Type B pancreatic cell (in vitro differentiated cells): ENCODE data around the gene RHBDL1. TPM values are rescaled to one million over a fixed set of nuclear protein-coding genes. Genes with fewer than 3 reads are reported as not detected.

Source experiments
- DNase-seq: peaks from one replicate; pipeline ENCODE4 v3.0.0; 2021; ENCODE audit warnings: mixed read lengths; ENCODE audit not compliant: unreplicated experiment; ENCODE audit errors: extremely low spot score
- H3K27ac Mint-ChIP-seq: 2 replicates; pipeline ENCODE4 v1.8.0; 2021; ENCODE audit warnings: mild to moderate bottlenecking, mixed read lengths
- H3K27me3 Mint-ChIP-seq: 2 replicates; pipeline ENCODE4 v1.8.0; 2021; ENCODE audit warnings: mixed read lengths
- H3K36me3 Mint-ChIP-seq: 2 replicates; pipeline ENCODE4 v1.8.0; 2021; ENCODE audit warnings: mixed read lengths
- H3K4me1 Mint-ChIP-seq: one replicate; pipeline ENCODE4 v1.8.0; 2021; ENCODE audit warnings: mixed read lengths; ENCODE audit not compliant: unreplicated experiment
- H3K4me3 Mint-ChIP-seq: 2 replicates; pipeline ENCODE4 v1.8.0; 2021; ENCODE audit warnings: mild to moderate bottlenecking, mixed read lengths
- H3K9me3 Mint-ChIP-seq: 2 replicates; pipeline ENCODE4 v1.8.0; 2021; ENCODE audit warnings: mixed read lengths
- total RNA-seq: library from RNA; stranded (reverse); gene quantifications from 2 replicates; pipeline ENCODE4 v1.2.1, GENCODE V29; 2021; ENCODE audit warnings: low replicate concordance
- TF ChIP-seq, protein P1 (sequence below): fragments of 200-600 bp; sonication (generic); conservative IDR thresholded peaks from 2 replicates; pipeline ENCODE4 v1.5.0; 2021; ENCODE audit warnings: antibody characterized with exemption, mild to moderate bottlenecking

Gene RHBDL1
- total RNA-seq, 1 donor from 2014 or later = 2.7 TPM

- Mint-ChIP-seq H3K27ac (peak overlapping the region; percentile 31), H3K9me3 (no peaks in the 10 kb centered on the region), H3K4me3 (peak overlapping the region; percentile 84), H3K4me1 (peaks cover 3% of the 10 kb centered on the region), H3K36me3 (peaks cover 4% of the 10 kb centered on the region), H3K27me3 (no peaks in the 10 kb centered on the region)
- DNase-seq = no peak
- TF ChIP-seq, protein P1, sequence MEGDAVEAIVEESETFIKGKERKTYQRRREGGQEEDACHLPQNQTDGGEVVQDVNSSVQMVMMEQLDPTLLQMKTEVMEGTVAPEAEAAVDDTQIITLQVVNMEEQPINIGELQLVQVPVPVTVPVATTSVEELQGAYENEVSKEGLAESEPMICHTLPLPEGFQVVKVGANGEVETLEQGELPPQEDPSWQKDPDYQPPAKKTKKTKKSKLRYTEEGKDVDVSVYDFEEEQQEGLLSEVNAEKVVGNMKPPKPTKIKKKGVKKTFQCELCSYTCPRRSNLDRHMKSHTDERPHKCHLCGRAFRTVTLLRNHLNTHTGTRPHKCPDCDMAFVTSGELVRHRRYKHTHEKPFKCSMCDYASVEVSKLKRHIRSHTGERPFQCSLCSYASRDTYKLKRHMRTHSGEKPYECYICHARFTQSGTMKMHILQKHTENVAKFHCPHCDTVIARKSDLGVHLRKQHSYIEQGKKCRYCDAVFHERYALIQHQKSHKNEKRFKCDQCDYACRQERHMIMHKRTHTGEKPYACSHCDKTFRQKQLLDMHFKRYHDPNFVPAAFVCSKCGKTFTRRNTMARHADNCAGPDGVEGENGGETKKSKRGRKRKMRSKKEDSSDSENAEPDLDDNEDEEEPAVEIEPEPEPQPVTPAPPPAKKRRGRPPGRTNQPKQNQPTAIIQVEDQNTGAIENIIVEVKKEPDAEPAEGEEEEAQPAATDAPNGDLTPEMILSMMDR = no peak
Observed at GRCh38 chr16:683396-684070, 8.1 kb downstream of the RHBDL1 start.

GRCh38 chr16:684071-684794 is 8.8 kb downstream of the RHBDL1 start, which contains the start of gene JMJD8:
TSS of gene JMJD8 (minus strand) at chr16:684334. CDS start at chr16:684319, 15 bp downstream.
- no peaks in the 10 kb centered on the region for H3K27me3 Mint-ChIP-seq
- peak within 1 kb of the TSS; percentile 31 for H3K27ac Mint-ChIP-seq
- H3K4me3 Mint-ChIP-seq = peak within 1 kb of the TSS; percentile 84
- DNase-seq = peak; percentile 97
- H3K36me3 Mint-ChIP-seq = peaks cover 4% of the 10 kb centered on the region
- no peaks in the 10 kb centered on the region for H3K9me3 Mint-ChIP-seq
- TF ChIP-seq, protein P1 = no peak
- peaks cover 7% of the 10 kb centered on the region for H3K4me1 Mint-ChIP-seq

- no peaks in the 10 kb centered on the region for H3K27me3 Mint-ChIP-seq
- no peak overlapping the region for H3K27ac Mint-ChIP-seq
- no peak for DNase-seq
- no peaks in the 10 kb centered on the region for H3K9me3 Mint-ChIP-seq
- H3K4me1 Mint-ChIP-seq = peaks cover 7% of the 10 kb centered on the region
- TF ChIP-seq, protein P1 = no peak
- peaks cover 4% of the 10 kb centered on the region for H3K36me3 Mint-ChIP-seq
- no peak overlapping the region for H3K4me3 Mint-ChIP-seq
Observed at GRCh38 chr16:684961-685696, 9.7 kb downstream of the RHBDL1 start.

- H3K36me3 Mint-ChIP-seq = peaks cover 4% of the 10 kb centered on the region
- no peak overlapping the region for H3K4me3 Mint-ChIP-seq
- DNase-seq = no peak
- H3K27ac Mint-ChIP-seq = peak overlapping the region; percentile 26
- no peaks in the 10 kb centered on the region for H3K9me3 Mint-ChIP-seq
- H3K4me1 Mint-ChIP-seq = peaks cover 7% of the 10 kb centered on the region
- TF ChIP-seq, protein P1 = peak; percentile 64
- H3K27me3 Mint-ChIP-seq = no peaks in the 10 kb centered on the region
Observed at GRCh38 chr16:685967-686366, 10.5 kb downstream of the RHBDL1 start.

DNA sequence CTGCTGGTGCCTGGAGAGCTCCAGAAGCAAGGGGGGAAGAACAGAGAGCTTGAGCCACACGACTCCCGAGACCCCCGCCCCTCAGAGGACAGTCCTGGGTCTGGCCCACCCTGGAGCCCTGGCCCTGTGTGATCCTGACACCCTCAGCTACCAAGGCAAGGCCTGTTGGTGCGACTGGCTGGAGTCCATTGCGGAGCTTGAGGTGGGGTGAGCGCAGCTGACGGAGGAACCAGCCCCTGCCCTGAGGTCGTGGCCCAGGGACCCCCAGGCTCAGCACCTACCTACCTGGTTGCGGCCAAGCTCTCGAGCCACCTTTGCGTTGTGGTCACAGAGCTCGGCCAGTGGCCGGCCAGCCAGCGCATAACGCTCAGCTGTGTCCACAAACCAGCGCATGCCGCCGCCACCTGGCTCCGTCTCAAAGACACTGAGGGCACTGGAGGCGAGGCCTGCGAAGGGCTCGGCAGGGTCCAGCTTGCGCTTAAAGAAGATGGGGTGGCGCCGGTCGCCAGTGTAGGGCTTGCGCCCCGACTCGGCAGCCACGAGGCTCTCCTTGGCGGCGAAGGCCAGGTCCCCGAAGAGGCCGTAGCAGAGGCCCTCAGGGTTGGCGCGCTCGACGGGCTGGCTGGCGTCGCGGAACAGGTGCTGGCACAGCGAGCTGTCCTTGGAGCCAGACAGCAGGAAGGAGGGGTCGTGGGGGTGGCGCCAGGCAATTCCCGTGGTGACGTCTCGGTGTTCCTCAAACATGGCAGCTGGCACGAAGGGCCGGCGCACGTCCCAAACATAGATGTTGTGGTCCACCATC is 11.2 kb downstream of the RHBDL1 start:
- Mint-ChIP-seq H3K36me3 (peaks cover 4% of the 10 kb centered on the region), H3K4me3 (no peak overlapping the region), H3K9me3 (no peaks in the 10 kb centered on the region), H3K27ac (no peak overlapping the region), H3K27me3 (no peaks in the 10 kb centered on the region), H3K4me1 (peaks cover 7% of the 10 kb centered on the region)
- TF ChIP-seq, protein P1 = no peak
- no peak for DNase-seq
